Lung (tissue), 12 donors: ENCODE measurements around the gene LRCH3. TPM values are rescaled to one million over a fixed set of nuclear protein-coding genes. Genes with fewer than 3 reads are reported as not detected.

ENCODE experiments used
- ATAC-seq: fragments of 200-7000 bp; cut with Tn5 transposase; one replicate; pipeline ENCODE4 v1.9.1; 2020; ENCODE audit warnings: moderate number of reproducible peaks; ENCODE audit not compliant: insufficient read depth, low FRiP score
- DNase-seq, 3 donors: peaks; one replicate each; pipeline ENCODE4 v3.0.0-alpha.2; 2013 to 2017
- H3K27ac ChIP-seq, 2 donors: one replicate each; pipeline ENCODE4 v1.5.1; 2013; ENCODE audit warnings: mild to moderate bottlenecking in 2 of 2, moderate library complexity in 2 of 2, control low read depth in 1 of 2, inconsistent platforms in 1 of 2, low read depth in 1 of 2, low read length in 1 of 2
- H3K27me3 ChIP-seq, 3 donors: one replicate each; pipeline ENCODE4 v1.5.1; 2013; ENCODE audit warnings: low read length in 2 of 3; ENCODE audit not compliant: control insufficient read depth in 3 of 3, insufficient read depth in 3 of 3
- H3K36me3 ChIP-seq, 4 donors: one replicate each; pipeline ENCODE4 v1.5.1; 2013; ENCODE audit warnings: low read length in 4 of 4, mild to moderate bottlenecking in 1 of 4, moderate library complexity in 1 of 4; ENCODE audit not compliant: control insufficient read depth in 4 of 4, insufficient read depth in 4 of 4
- H3K4me1 ChIP-seq, 5 donors: one replicate each; pipeline ENCODE4 v1.5.1; 2013; ENCODE audit warnings: low read length in 5 of 5, mild to moderate bottlenecking in 2 of 5, moderate library complexity in 1 of 5; ENCODE audit not compliant: control insufficient read depth in 5 of 5, insufficient read depth in 5 of 5
- H3K4me3 ChIP-seq: one replicate; pipeline ENCODE4 v1.5.1; 2013; ENCODE audit warnings: mild to moderate bottlenecking, control low read depth, moderate library complexity
- H3K9ac ChIP-seq, 2 donors: one replicate each; pipeline ENCODE4 v1.5.1; 2013; ENCODE audit warnings: low read length in 2 of 2, control low read depth in 1 of 2; ENCODE audit not compliant: insufficient read depth in 1 of 2
- H3K9me3 ChIP-seq, 4 donors: one replicate each; pipeline ENCODE4 v1.5.1; 2013; ENCODE audit warnings: low read length in 3 of 4, mild to moderate bottlenecking in 1 of 4, moderate library complexity in 1 of 4; ENCODE audit not compliant: control insufficient read depth in 4 of 4, insufficient read depth in 3 of 4
- WGBS, 2 donors: extraction: QIAGEN DNeasy Blood & Tissue Kit; methylation state at CpG; one replicate each; pipeline ENCODE4 v1.1.7; 2013; 5-methylcytosine and 5-hydroxymethylcytosine counted together
- polyA plus RNA-seq, 2 donors: library from polyadenylated mRNA; stranded (reverse); fragments of 200-250 nt; gene quantifications; one replicate each; pipeline ENCODE4 v1.2.1, GENCODE V29; 2013
- total RNA-seq, 2 donors: library from RNA; depleted of rRNA in 1 of 2; stranded (reverse); fragments of >200 nt in 1 of 2; gene quantifications; one replicate each; pipeline ENCODE4 v1.2.1, GENCODE V29; 2014 to 2021
- TF ChIP-seq, protein P1 (sequence below): IDR thresholded peaks from 2 replicates; pipeline ENCODE4 v1.5.1; 2012; ENCODE audit warnings: mild to moderate bottlenecking; ENCODE audit errors: control extremely low read depth, extremely low read depth
- donor health status: control.
- donor health status: control.
- donor health status: Bipolar disorder and iron deficiency.
- donor health status: healthy.
- donor health status: DM: yes; HTN: yes; CAD: no.

LRCH3 gene
- total and polyA plus RNA-seq, 4 donors: 7.7 to 228 (median 26.1) TPM

DNA sequence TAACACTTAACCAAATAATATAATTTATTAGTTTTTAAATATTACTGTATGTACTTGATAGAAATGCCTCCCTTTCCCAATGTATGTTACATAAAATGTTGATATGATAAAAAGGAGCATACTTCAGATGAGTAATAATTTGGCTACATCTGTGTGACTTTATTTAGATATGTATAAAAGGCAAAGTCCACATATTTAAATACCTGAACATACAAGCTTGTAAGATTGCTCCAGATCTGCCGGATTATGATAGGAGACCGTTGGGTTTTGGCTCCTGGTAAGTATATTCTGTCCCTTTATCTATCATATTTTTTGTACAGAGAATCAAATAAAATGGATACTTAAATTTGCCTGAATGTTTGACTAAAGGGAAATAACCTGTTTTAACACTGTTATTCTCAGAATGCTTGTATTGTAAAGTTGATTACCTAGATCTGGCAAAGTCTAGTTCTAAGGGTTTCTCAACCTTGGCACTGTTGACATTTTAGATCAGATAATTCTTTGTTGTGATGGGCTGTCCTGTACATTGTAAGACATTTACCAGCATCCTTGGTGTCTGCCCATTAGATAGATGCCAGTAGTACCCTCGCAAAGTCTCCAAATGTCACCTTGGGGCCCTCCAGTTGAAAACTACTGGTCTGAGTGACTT is 38.5 kb downstream of the LRCH3 start:
- ATAC-seq: no peak
- Histone ChIP-seq H3K27me3 (no peaks in the 10 kb centered on the region), H3K27ac (no peak overlapping the region), H3K9ac (no peak overlapping the region), H3K9me3 (no peaks in the 10 kb centered on the region), H3K4me3 (no peak overlapping the region), H3K36me3 (peaks cover 7 to 36% (median 19%) of the 10 kb centered on the region in 4 donors), H3K4me1 (peaks cover 0 to 2% (median 0%) of the 10 kb centered on the region in 5 donors)
- DNase-seq: no peak
- WGBS, 2 donors: 94 to 95% methylated on average over 3 of the region's 3 CpGs
- TF ChIP-seq, protein P1, sequence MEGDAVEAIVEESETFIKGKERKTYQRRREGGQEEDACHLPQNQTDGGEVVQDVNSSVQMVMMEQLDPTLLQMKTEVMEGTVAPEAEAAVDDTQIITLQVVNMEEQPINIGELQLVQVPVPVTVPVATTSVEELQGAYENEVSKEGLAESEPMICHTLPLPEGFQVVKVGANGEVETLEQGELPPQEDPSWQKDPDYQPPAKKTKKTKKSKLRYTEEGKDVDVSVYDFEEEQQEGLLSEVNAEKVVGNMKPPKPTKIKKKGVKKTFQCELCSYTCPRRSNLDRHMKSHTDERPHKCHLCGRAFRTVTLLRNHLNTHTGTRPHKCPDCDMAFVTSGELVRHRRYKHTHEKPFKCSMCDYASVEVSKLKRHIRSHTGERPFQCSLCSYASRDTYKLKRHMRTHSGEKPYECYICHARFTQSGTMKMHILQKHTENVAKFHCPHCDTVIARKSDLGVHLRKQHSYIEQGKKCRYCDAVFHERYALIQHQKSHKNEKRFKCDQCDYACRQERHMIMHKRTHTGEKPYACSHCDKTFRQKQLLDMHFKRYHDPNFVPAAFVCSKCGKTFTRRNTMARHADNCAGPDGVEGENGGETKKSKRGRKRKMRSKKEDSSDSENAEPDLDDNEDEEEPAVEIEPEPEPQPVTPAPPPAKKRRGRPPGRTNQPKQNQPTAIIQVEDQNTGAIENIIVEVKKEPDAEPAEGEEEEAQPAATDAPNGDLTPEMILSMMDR: no peak

DNA sequence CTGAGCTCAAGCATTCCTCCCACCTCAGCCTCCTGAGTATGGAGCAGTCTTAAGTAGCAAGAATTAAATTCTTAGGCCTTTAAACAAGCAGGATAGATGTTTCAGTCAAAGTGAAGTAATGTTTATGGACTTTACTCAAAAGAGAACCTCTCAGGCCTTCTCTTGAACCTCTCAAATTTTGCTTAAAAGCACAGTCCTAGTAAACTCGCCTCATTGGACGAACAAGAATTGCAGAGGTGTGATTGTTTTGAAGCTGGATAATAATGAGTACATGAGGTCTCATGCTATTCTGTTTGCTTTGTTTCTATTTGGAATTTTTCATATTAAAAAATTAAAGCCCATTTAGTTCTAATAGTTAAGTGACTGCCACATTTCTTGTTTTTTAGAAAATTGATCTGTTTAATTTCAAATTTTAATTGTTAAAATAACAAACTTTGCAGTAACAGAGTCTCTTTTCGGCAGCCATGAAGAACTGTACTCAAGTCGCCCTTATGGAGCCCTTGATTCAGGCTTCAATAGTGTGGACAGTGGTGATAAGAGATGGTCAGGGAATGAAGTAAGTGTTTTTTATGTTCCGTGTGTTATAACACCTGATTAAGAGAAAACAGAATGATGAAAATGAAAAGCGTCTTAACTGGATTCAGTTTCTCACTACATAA is 39.4 kb downstream of the LRCH3 start:
- Histone ChIP-seq H3K36me3 (peaks cover 7 to 41% (median 21%) of the 10 kb centered on the region in 4 donors), H3K9ac (no peak overlapping the region), H3K27me3 (no peaks in the 10 kb centered on the region), H3K4me1 (peaks cover 0 to 2% (median 0%) of the 10 kb centered on the region in 5 donors), H3K27ac (no peak overlapping the region), H3K9me3 (no peaks in the 10 kb centered on the region), H3K4me3 (no peak overlapping the region)
- DNase-seq (no peak), ATAC-seq (no peak)
- TF ChIP-seq, protein P1: no peak
- WGBS, 2 donors: 64 to 87% methylated on average over 6 of the region's 6 CpGs

DNA sequence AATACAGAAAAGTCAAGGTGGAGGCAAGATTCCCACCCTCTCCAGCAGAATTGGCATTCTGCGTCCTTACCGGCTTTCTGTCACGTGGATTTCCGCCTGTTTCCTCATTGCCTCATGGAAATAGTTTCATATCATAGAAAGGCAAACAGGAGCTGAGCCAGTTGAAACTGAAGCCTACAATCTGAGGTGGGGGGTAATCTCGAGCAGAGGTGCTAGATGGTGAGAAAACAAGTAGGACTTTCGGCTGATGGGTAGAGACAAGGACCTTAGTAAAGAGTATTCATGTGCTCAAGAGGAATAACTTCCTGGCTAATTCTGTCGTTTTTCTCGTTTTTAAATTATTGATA is 39.9 kb downstream of the LRCH3 start:
- no peaks in the 10 kb centered on the region for H3K9me3 ChIP-seq
- peaks cover 0 to 2% (median 0%) of the 10 kb centered on the region in 5 donors for H3K4me1 ChIP-seq
- DNase-seq: no peak
- H3K27ac ChIP-seq: no peak overlapping the region
- no peak for ATAC-seq
- WGBS, 2 donors: 75 to 93% methylated on average over 8 of the region's 8 CpGs
- TF ChIP-seq, protein P1: no peak
- no peaks in the 10 kb centered on the region for H3K27me3 ChIP-seq
- H3K4me3 ChIP-seq: no peak overlapping the region
- peaks cover 9 to 43% (median 23%) of the 10 kb centered on the region in 4 donors for H3K36me3 ChIP-seq
- no peak overlapping the region for H3K9ac ChIP-seq
